ENCODE results near the gene DEXI. TPM values are rescaled to one million over a fixed set of nuclear protein-coding genes. Genes with fewer than 3 reads are reported as not detected.

Gene DEXI
- total and polyA plus RNA-seq, 2 of the 13 experiments (the other 11 are each of a cell fraction or from before 2014, with no cell fraction given), result 51.5 to 70.4 TPM

GRCh38 chr16:10923650-10924214, 18.5 kb downstream of the DEXI start (continued):
- TF ChIP-seq KIAA2018 (CRISPR knock-in tag; IDR thresholded peaks at IDR 0.05; ENCODE audit: borderline replicate concordance) (no peak), KAT2B (IDR thresholded peaks at IDR 0.05; ENCODE audit: borderline replicate concordance, low read depth, low read length) (no peak), ZMYM4 (CRISPR knock-in tag; IDR thresholded peaks at IDR 0.05) (peak; percentile 70), ZNF460 (CRISPR knock-in tag; IDR thresholded peaks at IDR 0.05; ENCODE audit: borderline replicate concordance) (no peak), FOSL1 (CRISPR knock-in tag; IDR thresholded peaks at IDR 0.05; ENCODE audit: borderline replicate concordance) (no peak), NKX3-1 (CRISPR knock-in tag; IDR thresholded peaks at IDR 0.05) (no peak), JUN (CRISPR knock-in tag; IDR thresholded peaks at IDR 0.05) (no peak), MTF1 (CRISPR knock-in tag; IDR thresholded peaks at IDR 0.05) (no peak), AHDC1 (CRISPR knock-in tag; IDR thresholded peaks at IDR 0.05; ENCODE audit: borderline replicate concordance) (no peak), TFDP1 (CRISPR knock-in tag; IDR thresholded peaks at IDR 0.05; ENCODE audit: borderline replicate concordance) (peak; percentile 61; the same call in 1 of the 2 replicates), NFYB (CRISPR knock-in tag; IDR thresholded peaks at IDR 0.05) (no peak), KDM5B (CRISPR knock-in tag; IDR thresholded peaks at IDR 0.05; ENCODE audit: borderline replicate concordance) (peak; percentile 87; the same call in 1 of the 2 replicates)
